ENCODE measurements around the gene SH2D2A.

- TF ChIP-seq CTCF (IDR thresholded peaks at IDR 0.05; ENCODE audit: poor library complexity, severe bottlenecking) (no peak), RAD21 (conservative IDR thresholded peaks at IDR 0.05) (no peak), POLR2AphosphoS5 (IDR thresholded peaks at IDR 0.05) (no peak), TAF1 (IDR thresholded peaks at IDR 0.05; ENCODE audit: low read depth) (no peak), EP300 (conservative IDR thresholded peaks at IDR 0.05; ENCODE audit: poor library complexity, severe bottlenecking) (no peak), EZH2 (IDR thresholded peaks at IDR 0.05; ENCODE audit: borderline replicate concordance, insufficient read depth, low read length, poor library complexity, severe bottlenecking) (no peak), MXI1 (conservative IDR thresholded peaks at IDR 0.05; ENCODE audit: poor library complexity, severe bottlenecking) (no peak)
These were observed 20.2 kb upstream of the SH2D2A start for GRCh38 chr1:156836892-156837291.
